ENCODE data around the gene SLC22A6. TPM values are rescaled to one million over a fixed set of nuclear protein-coding genes. Genes with fewer than 3 reads are reported as not detected.

The SLC22A6 gene
- total and polyA plus RNA-seq, 2 experiments from 2014 or later: not detected

- Mint-ChIP-seq H3K27ac (no peak overlapping the region), H3K4me3 (peak overlapping the region; percentile 23; the same call in 1 of the 3 replicates)
- no peak for DNase-seq (ENCODE audit: low spot score)
These were observed 56.8 kb downstream of the SLC22A6 start for GRCh38 chr11:62928011-62928410.

GRCh38 chr11:62926680-62927455, 57.9 kb downstream of the SLC22A6 start:
- Histone ChIP-seq H3K27ac (ENCODE audit: low read depth) (no peak overlapping the region), H3K9me2 (ENCODE audit: insufficient read depth) (no peaks in the 10 kb centered on the region), H3F3A (replicated peaks; ENCODE audit: low read depth) (peaks cover 24% of the 10 kb centered on the region), H3K4me2 (peak overlapping the region; percentile 98), H3K79me2 (replicated peaks; ENCODE audit: insufficient read depth) (no peaks in the 10 kb centered on the region), H3K27me3 (ENCODE audit: insufficient read depth) (peaks cover 86% of the 10 kb centered on the region), H3K4me1 (ENCODE audit: insufficient read depth) (peaks cover 30% of the 10 kb centered on the region), H4K20me1 (replicated peaks; ENCODE audit: insufficient read depth) (no peaks in the 10 kb centered on the region), H3K4me3 (peak overlapping the region; percentile 90), H2AFZ (peak overlapping the region; percentile 98), H3K36me3 (ENCODE audit: insufficient read depth) (no peaks in the 10 kb centered on the region)
- TF ChIP-seq NANOG (IDR thresholded peaks at IDR 0.05; ENCODE audit: borderline replicate concordance) (no peak), EZH2 (IDR thresholded peaks at IDR 0.05; ENCODE audit: low read depth, unreplicated experiment) (peak; percentile 69), STAT1 (IDR thresholded peaks at IDR 0.05; ENCODE audit: unreplicated experiment) (no peak), ZNF462 (CRISPR knock-in tag; IDR thresholded peaks at IDR 0.05) (no peak), REST (IDR thresholded peaks at IDR 0.05; ENCODE audit: unreplicated experiment) (no peak)
- Mint-ChIP-seq H3K9me3 (no peaks in the 10 kb centered on the region), H3K4me3 (peak overlapping the region; percentile 77), H3K27me3 (ENCODE audit: insufficient read depth, low read depth, poor library complexity) (peaks cover 81% of the 10 kb centered on the region), H3K27ac (no peak overlapping the region), H3K4me1 (peaks cover 44% of the 10 kb centered on the region), H3K36me3 (ENCODE audit: low read depth) (no peaks in the 10 kb centered on the region)
- DNase-seq (ENCODE audit: low spot score) (no peak), ATAC-seq (peak; percentile 3; the same call in 2 of the 3 replicates)

More at GRCh38 chr11:62928011-62928410, 56.8 kb downstream of the SLC22A6 start:
- Mint-ChIP-seq H3K36me3 (ENCODE audit: low read depth) (no peaks in the 10 kb centered on the region), H3K27me3 (ENCODE audit: insufficient read depth, low read depth, poor library complexity) (peaks cover 72% of the 10 kb centered on the region), H3K9me3 (no peaks in the 10 kb centered on the region), H3K4me1 (peaks cover 39% of the 10 kb centered on the region)
- Histone ChIP-seq H3K79me2 (replicated peaks; ENCODE audit: insufficient read depth) (no peaks in the 10 kb centered on the region), H3K36me3 (ENCODE audit: insufficient read depth) (no peaks in the 10 kb centered on the region), H3K4me2 (peak overlapping the region; percentile 98), H3K9me2 (ENCODE audit: insufficient read depth) (no peaks in the 10 kb centered on the region), H3K4me1 (ENCODE audit: insufficient read depth) (peaks cover 26% of the 10 kb centered on the region), H3K27ac (ENCODE audit: low read depth) (no peak overlapping the region), H3K27me3 (ENCODE audit: insufficient read depth) (peaks cover 76% of the 10 kb centered on the region), H3K4me3 (peak overlapping the region; percentile 90; the same call in 1 of the 2 replicates), H3F3A (replicated peaks; ENCODE audit: low read depth) (peaks cover 19% of the 10 kb centered on the region), H2AFZ (0 out of 2 replicates have a peak overlapping the region, but pooled peaks have one; percentile 23), H4K20me1 (replicated peaks; ENCODE audit: insufficient read depth) (no peaks in the 10 kb centered on the region)
- peak; percentile 2; the same call in 1 of the 3 replicates for ATAC-seq
- no peak for TF ChIP-seq EZH2phosphoT487 (IDR thresholded peaks at IDR 0.05; ENCODE audit: unreplicated experiment)
- no peak for TF ChIP-seq ETS1 (IDR thresholded peaks at IDR 0.05)
- no peak for TF ChIP-seq POLR2AphosphoS5 (IDR thresholded peaks at IDR 0.05; ENCODE audit: low read depth)
- no peak for TF ChIP-seq STAT1 (IDR thresholded peaks at IDR 0.05; ENCODE audit: unreplicated experiment)
- TF ChIP-seq JUNB (IDR thresholded peaks at IDR 0.05; ENCODE audit: unreplicated experiment): no peak
- TF ChIP-seq ZNF331 (CRISPR knock-in tag; IDR thresholded peaks at IDR 0.05; ENCODE audit: low read depth): no peak

Data from GM23338 (cell line).